ENCODE data around the gene CPED1. TPM values are rescaled to one million over a fixed set of nuclear protein-coding genes. Genes with fewer than 3 reads are reported as not detected.

Gene CPED1
- polyA plus RNA-seq, 1 donor from 2014 or later, result not detected

GRCh38 chr7:121076350-121077164 is 88.0 kb downstream of the CPED1 start:
- no peak overlapping the region for H3K27ac ChIP-seq (ENCODE audit: low read length)
- H3K79me2 ChIP-seq (replicated peaks; ENCODE audit: insufficient read depth, low read length), result no peaks in the 10 kb centered on the region
- H3K27me3 ChIP-seq (ENCODE audit: insufficient read depth, low read depth, low read length), result no peaks in the 10 kb centered on the region
- H3K9me2 ChIP-seq (ENCODE audit: insufficient read depth, low read length), result no peaks in the 10 kb centered on the region
- H3K36me3 ChIP-seq (ENCODE audit: insufficient read depth, low read length), result no peaks in the 10 kb centered on the region
- H4K20me1 ChIP-seq (ENCODE audit: insufficient read depth), result no peaks in the 10 kb centered on the region
- no peaks in the 10 kb centered on the region for H3K9me3 ChIP-seq (ENCODE audit: low read length)
- H3K9ac ChIP-seq (ENCODE audit: low read length), result no peak overlapping the region
- no peak overlapping the region for H3K4me3 ChIP-seq (ENCODE audit: low read length)
- TF ChIP-seq TAF1 (IDR thresholded peaks at IDR 0.05; ENCODE audit: low read depth) (no peak), EZH2 (IDR thresholded peaks at IDR 0.05; ENCODE audit: borderline replicate concordance, insufficient read depth, low read length, poor library complexity, severe bottlenecking) (no peak), RAD21 (conservative IDR thresholded peaks at IDR 0.05) (no peak), EP300 (conservative IDR thresholded peaks at IDR 0.05; ENCODE audit: poor library complexity, severe bottlenecking) (no peak), MXI1 (conservative IDR thresholded peaks at IDR 0.05; ENCODE audit: poor library complexity, severe bottlenecking) (no peak), SMC3 (conservative IDR thresholded peaks at IDR 0.05; ENCODE audit: poor library complexity) (no peak), POLR2AphosphoS5 (IDR thresholded peaks at IDR 0.05) (no peak), REST (IDR thresholded peaks at IDR 0.05; ENCODE audit: borderline replicate concordance) (no peak), CTCF (IDR thresholded peaks at IDR 0.05; ENCODE audit: poor library complexity, severe bottlenecking) (no peak)
- H3K4me2 ChIP-seq (ENCODE audit: low read length), result no peak overlapping the region
- no peak overlapping the region for H2AFZ ChIP-seq (ENCODE audit: low read depth, low read length)
- H3F3A ChIP-seq (ENCODE audit: insufficient read depth, low read length, poor library complexity, severe bottlenecking), result no peaks in the 10 kb centered on the region

DNA sequence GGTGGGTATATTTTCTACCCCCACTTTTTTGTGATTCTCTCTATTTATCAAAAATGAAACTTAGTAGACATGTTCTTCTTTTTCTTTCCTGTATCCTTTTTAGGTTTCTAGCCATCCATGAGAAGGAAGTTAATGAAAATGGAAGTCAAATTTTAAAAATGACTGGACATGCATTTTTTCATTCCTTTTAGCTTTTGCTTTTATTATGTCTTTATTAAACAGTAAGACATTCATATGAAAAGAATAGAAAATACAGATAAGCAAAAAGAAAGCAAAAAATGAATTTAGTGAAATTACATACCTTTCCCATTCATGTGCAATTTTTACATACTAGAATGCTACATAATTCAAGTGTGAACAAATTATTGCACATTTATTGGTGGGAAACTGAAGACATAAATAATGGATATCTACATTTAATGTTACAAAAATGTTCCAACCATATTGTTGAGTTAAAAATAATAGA is 88.7 kb downstream of the CPED1 start:
- Histone ChIP-seq H3K4me2 (ENCODE audit: low read length) (no peak overlapping the region), H3K9me2 (ENCODE audit: insufficient read depth, low read length) (no peaks in the 10 kb centered on the region), H3K27me3 (ENCODE audit: insufficient read depth, low read depth, low read length) (no peaks in the 10 kb centered on the region), H3K79me2 (replicated peaks; ENCODE audit: insufficient read depth, low read length) (no peaks in the 10 kb centered on the region), H3K36me3 (ENCODE audit: insufficient read depth, low read length) (no peaks in the 10 kb centered on the region), H3F3A (ENCODE audit: insufficient read depth, low read length, poor library complexity, severe bottlenecking) (no peaks in the 10 kb centered on the region), H3K27ac (ENCODE audit: low read length) (no peak overlapping the region), H3K4me3 (ENCODE audit: low read length) (no peak overlapping the region), H2AFZ (ENCODE audit: low read depth, low read length) (no peak overlapping the region), H4K20me1 (ENCODE audit: insufficient read depth) (no peaks in the 10 kb centered on the region), H3K9ac (ENCODE audit: low read length) (no peak overlapping the region), H3K9me3 (ENCODE audit: low read length) (no peaks in the 10 kb centered on the region)
- no peak for TF ChIP-seq SMC3 (conservative IDR thresholded peaks at IDR 0.05; ENCODE audit: poor library complexity)
- TF ChIP-seq EZH2 (IDR thresholded peaks at IDR 0.05; ENCODE audit: borderline replicate concordance, insufficient read depth, low read length, poor library complexity, severe bottlenecking), result no peak
- no peak for TF ChIP-seq REST (IDR thresholded peaks at IDR 0.05; ENCODE audit: borderline replicate concordance)
- no peak for TF ChIP-seq RAD21 (conservative IDR thresholded peaks at IDR 0.05)
- TF ChIP-seq POLR2AphosphoS5 (IDR thresholded peaks at IDR 0.05), result no peak
- TF ChIP-seq CTCF (IDR thresholded peaks at IDR 0.05; ENCODE audit: poor library complexity, severe bottlenecking), result no peak
- TF ChIP-seq TAF1 (IDR thresholded peaks at IDR 0.05; ENCODE audit: low read depth), result no peak
- no peak for TF ChIP-seq MXI1 (conservative IDR thresholded peaks at IDR 0.05; ENCODE audit: poor library complexity, severe bottlenecking)
- no peak for TF ChIP-seq EP300 (conservative IDR thresholded peaks at IDR 0.05; ENCODE audit: poor library complexity, severe bottlenecking)
